RWPE2 (cell line): ENCODE measurements around the gene WWC2.

Source experiments
- ATAC-seq: fragments of 200-7000 bp; cut with Tn5 transposase; 3 replicates; pipeline ENCODE4 v1.9.1; 2021; ENCODE audit warnings: low read depth
- DNase-seq: peaks from one replicate; pipeline ENCODE4 v3.0.0-alpha.2; 2020; ENCODE audit warnings: low spot score
- H3K27ac ChIP-seq: fragments of 450-650 bp; 2 replicates; pipeline ENCODE4 v1.5.1; 2017; ENCODE audit warnings: mild to moderate bottlenecking; ENCODE audit not compliant: poor library complexity, severe bottlenecking
- H3K27me3 ChIP-seq: fragments of 250-450 bp; sonication (Bioruptor Pico); 2 replicates; pipeline ENCODE4 v1.5.1; 2021; ENCODE audit warnings: mild to moderate bottlenecking, moderate library complexity; ENCODE audit not compliant: insufficient read depth, poor library complexity, severe bottlenecking
- H3K36me3 ChIP-seq: fragments of 250-450 bp; sonication (Bioruptor Pico); 2 replicates; pipeline ENCODE4 v1.5.1; 2020; ENCODE audit warnings: low read depth, mild to moderate bottlenecking, moderate library complexity
- H3K4me1 ChIP-seq: fragments of 250-450 bp; sonication (Bioruptor Pico); 2 replicates; pipeline ENCODE4 v1.5.1; 2021; ENCODE audit warnings: mild to moderate bottlenecking, moderate library complexity; ENCODE audit not compliant: insufficient read depth, poor library complexity, severe bottlenecking
- H3K4me3 ChIP-seq: fragments of 250-450 bp; sonication (Bioruptor Pico); 2 replicates; pipeline ENCODE4 v1.5.1; 2021; ENCODE audit warnings: mild to moderate bottlenecking, moderate library complexity; ENCODE audit not compliant: severe bottlenecking
- H3K9me3 ChIP-seq: fragments of 250-450 bp; sonication (Bioruptor Pico); 2 replicates; pipeline ENCODE4 v1.5.1; 2021; ENCODE audit warnings: mild to moderate bottlenecking, moderate library complexity; ENCODE audit not compliant: severe bottlenecking
- CTCF ChIP-seq: fragments of 450-650 bp; IDR thresholded peaks from one replicate; pipeline ENCODE4 v1.5.1; 2017; ENCODE audit warnings: mild to moderate bottlenecking, moderate library complexity; ENCODE audit not compliant: poor library complexity, severe bottlenecking

Gene WWC2

GRCh38 chr4:183337349-183337748 lies 238.3 kb downstream of the WWC2 start:
- ATAC-seq (no peak), DNase-seq (no peak)
- Histone ChIP-seq H3K36me3 (no peaks in the 10 kb centered on the region), H3K9me3 (no peaks in the 10 kb centered on the region), H3K27ac (no peak overlapping the region), H3K27me3 (no peaks in the 10 kb centered on the region), H3K4me3 (no peak overlapping the region), H3K4me1 (peaks cover 22% of the 10 kb centered on the region)
- TF ChIP-seq CTCF, result no peak

GRCh38 chr4:183337833-183338232 lies 238.8 kb downstream of the WWC2 start:
- TF ChIP-seq CTCF, result no peak
- Histone ChIP-seq H3K36me3 (no peaks in the 10 kb centered on the region), H3K9me3 (no peaks in the 10 kb centered on the region), H3K4me3 (no peak overlapping the region), H3K27me3 (no peaks in the 10 kb centered on the region), H3K27ac (no peak overlapping the region), H3K4me1 (peaks cover 22% of the 10 kb centered on the region)
- no peak for DNase-seq
- no peak for ATAC-seq

GRCh38 chr4:183342541-183343533 lies 243.8 kb downstream of the WWC2 start:
- Histone ChIP-seq H3K4me1 (no peaks in the 10 kb centered on the region), H3K9me3 (no peaks in the 10 kb centered on the region), H3K27me3 (no peaks in the 10 kb centered on the region), H3K36me3 (no peaks in the 10 kb centered on the region), H3K4me3 (no peak overlapping the region), H3K27ac (no peak overlapping the region)
- no peak for TF ChIP-seq CTCF
- ATAC-seq (no peak), DNase-seq (no peak)

- TF ChIP-seq CTCF, result no peak
Measured at GRCh38 chr4:183343730-183344129, 244.7 kb downstream of the WWC2 start.

More at GRCh38 chr4:183343730-183344129, 244.7 kb downstream of the WWC2 start:
- H3K4me3 ChIP-seq, result no peak overlapping the region
- ATAC-seq, result no peak
- H3K4me1 ChIP-seq, result peaks cover 4% of the 10 kb centered on the region
- H3K27me3 ChIP-seq, result no peaks in the 10 kb centered on the region
- H3K9me3 ChIP-seq, result no peaks in the 10 kb centered on the region
- DNase-seq, result no peak
- H3K27ac ChIP-seq, result no peak overlapping the region
- H3K36me3 ChIP-seq, result no peaks in the 10 kb centered on the region
